ENCODE data around the gene PRKN. TPM values are rescaled to one million over a fixed set of nuclear protein-coding genes. Genes with fewer than 3 reads are reported as not detected.

PRKN gene
- total and polyA plus RNA-seq, 8 donors = 0.82 to 7.2 (median 2.9) TPM

- no peak overlapping the region for H3K27ac ChIP-seq
- DNase-seq (no peak), FAIRE-seq (no peak), ATAC-seq (no peak)
- intact Hi-C loops (cut with DNase I) = no loop called here
- H3K4me3 ChIP-seq = no peak overlapping the region
- H3K36me3 ChIP-seq = no peaks in the 10 kb centered on the region
- H3K9me3 ChIP-seq = no peaks in the 10 kb centered on the region
- no peaks in the 10 kb centered on the region for H3K27me3 ChIP-seq
- TF ChIP-seq, protein P1, sequence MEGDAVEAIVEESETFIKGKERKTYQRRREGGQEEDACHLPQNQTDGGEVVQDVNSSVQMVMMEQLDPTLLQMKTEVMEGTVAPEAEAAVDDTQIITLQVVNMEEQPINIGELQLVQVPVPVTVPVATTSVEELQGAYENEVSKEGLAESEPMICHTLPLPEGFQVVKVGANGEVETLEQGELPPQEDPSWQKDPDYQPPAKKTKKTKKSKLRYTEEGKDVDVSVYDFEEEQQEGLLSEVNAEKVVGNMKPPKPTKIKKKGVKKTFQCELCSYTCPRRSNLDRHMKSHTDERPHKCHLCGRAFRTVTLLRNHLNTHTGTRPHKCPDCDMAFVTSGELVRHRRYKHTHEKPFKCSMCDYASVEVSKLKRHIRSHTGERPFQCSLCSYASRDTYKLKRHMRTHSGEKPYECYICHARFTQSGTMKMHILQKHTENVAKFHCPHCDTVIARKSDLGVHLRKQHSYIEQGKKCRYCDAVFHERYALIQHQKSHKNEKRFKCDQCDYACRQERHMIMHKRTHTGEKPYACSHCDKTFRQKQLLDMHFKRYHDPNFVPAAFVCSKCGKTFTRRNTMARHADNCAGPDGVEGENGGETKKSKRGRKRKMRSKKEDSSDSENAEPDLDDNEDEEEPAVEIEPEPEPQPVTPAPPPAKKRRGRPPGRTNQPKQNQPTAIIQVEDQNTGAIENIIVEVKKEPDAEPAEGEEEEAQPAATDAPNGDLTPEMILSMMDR (IDR thresholded peaks at IDR 0.05) = no peak
- no peaks in the 10 kb centered on the region for H3K4me1 ChIP-seq
These were observed 136.0 kb downstream of the PRKN start for GRCh38 chr6:162591517-162591916.

DNA sequence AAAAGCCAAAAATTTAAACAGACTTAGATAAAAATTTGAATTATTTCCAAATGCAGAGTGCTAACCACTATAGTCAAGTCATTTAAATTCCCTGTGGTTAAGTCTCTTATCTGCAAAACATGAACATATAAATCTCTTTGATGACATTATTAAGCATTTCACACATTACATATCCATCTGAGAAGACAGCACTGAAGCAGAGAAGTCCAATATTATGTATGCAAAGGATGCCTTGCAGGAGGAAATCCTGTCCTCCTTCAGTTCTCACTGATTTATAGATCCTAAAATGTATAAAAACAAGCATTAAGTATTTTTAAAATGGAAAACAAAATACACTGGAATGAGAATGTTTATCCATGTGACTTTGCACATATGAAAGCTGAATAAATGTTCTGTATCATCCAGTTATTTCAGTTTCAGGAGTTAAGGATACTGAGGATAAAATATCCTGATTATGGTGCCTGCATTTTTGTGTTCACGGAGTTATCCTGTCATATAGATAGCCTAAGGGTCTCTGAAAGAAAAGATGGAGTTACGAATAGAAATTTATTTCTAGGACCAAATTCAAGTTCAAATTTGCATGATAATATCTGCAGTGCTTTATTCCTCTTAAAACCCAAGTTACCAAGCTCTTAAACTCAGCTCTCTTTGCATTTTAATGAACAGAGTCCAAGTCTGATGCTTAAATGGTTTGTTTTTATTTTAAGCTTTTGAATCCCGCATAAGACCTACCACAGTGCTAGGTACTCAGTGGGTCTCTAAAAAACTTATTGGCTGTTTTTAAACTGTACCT lies 145.4 kb downstream of the PRKN start:
- DNase-seq (no peak), FAIRE-seq (no peak), ATAC-seq (no peak)
- intact Hi-C loops (cut with DNase I) = no loop called here
- TF ChIP-seq, protein P1 (IDR thresholded peaks at IDR 0.05) = no peak
- WGBS, 2 donors = 92 to 94% methylated on average over 3 of the region's 3 CpGs
- no peaks in the 10 kb centered on the region for H3K36me3 ChIP-seq
- no peaks in the 10 kb centered on the region for H3K4me1 ChIP-seq
- no peak overlapping the region for H3K4me3 ChIP-seq
- no peak overlapping the region for H3K27ac ChIP-seq
- H3K27me3 ChIP-seq = no peaks in the 10 kb centered on the region
- no peaks in the 10 kb centered on the region for H3K9me3 ChIP-seq

DNA sequence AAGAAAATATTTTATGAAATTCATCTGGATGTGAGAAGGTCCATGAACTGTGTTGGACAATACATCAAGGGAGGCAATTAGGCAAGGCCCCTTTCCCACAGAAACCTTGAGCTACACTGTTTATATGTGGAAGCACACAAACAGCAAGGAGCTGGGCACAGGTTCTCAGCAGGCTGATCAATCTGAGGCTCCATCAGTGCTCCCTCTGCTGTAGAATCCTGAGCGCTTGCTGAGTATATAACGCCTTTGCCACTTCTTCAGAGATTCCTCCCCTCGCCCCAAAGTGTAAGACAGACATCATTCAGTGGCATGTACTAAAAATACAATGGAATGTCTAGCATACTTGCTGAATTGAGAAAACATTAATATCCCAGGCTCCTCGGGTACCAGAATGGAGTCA lies 146.9 kb downstream of the PRKN start:
- intact Hi-C loops (cut with DNase I) = no loop called here
- TF ChIP-seq, protein P1 (IDR thresholded peaks at IDR 0.05) = no peak
- ATAC-seq (no peak), DNase-seq (no peak), FAIRE-seq (no peak)
- H3K9me3 ChIP-seq = no peaks in the 10 kb centered on the region
- H3K4me1 ChIP-seq = no peaks in the 10 kb centered on the region
- no peaks in the 10 kb centered on the region for H3K36me3 ChIP-seq
- WGBS, 2 donors = 90 to 92% methylated on average over 4 of the region's 4 CpGs
- H3K4me3 ChIP-seq = no peak overlapping the region
- no peak overlapping the region for H3K27ac ChIP-seq
- no peaks in the 10 kb centered on the region for H3K27me3 ChIP-seq

DNA sequence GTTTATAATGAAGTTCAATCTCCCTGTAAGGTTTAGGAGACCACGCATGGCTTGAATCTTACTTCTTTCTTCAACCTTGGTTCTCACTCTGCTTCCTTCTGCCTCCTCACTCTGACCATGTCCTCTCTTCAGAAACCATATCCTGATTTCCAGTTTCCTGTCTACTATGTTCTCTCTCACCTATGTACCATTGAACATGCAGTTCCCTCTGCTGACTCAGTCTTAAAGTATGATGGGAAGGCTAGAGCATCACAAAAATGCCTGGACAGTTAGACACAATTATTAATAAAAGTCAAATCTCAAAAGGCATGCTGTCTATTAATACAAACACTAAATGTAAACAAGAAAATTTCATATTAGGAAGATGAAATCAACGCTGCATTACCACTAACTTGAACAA lies 151.6 kb downstream of the PRKN start:
- intact Hi-C loops (cut with DNase I) = no loop called here
- Histone ChIP-seq H3K9me3 (no peaks in the 10 kb centered on the region), H3K27me3 (no peaks in the 10 kb centered on the region), H3K4me1 (no peaks in the 10 kb centered on the region), H3K27ac (no peak overlapping the region), H3K4me3 (no peak overlapping the region), H3K36me3 (no peaks in the 10 kb centered on the region)
- DNase-seq (no peak), FAIRE-seq (no peak), ATAC-seq (no peak)
- 95 to 99% methylated on average over 2 of the region's 2 CpGs for WGBS, 2 donors
- TF ChIP-seq, protein P1 (IDR thresholded peaks at IDR 0.05) = no peak

- H3K4me1 ChIP-seq = no peaks in the 10 kb centered on the region
- WGBS, 2 donors = 48 to 61% methylated on average over 3 of the region's 3 CpGs
- intact Hi-C loops (cut with DNase I) = no loop called here
- FAIRE-seq = no peak
- no peaks in the 10 kb centered on the region for H3K27me3 ChIP-seq
- no peak overlapping the region for H3K4me3 ChIP-seq
- no peak for ATAC-seq
- no peak for DNase-seq
- TF ChIP-seq, protein P1 (IDR thresholded peaks at IDR 0.05) = no peak
- H3K9me3 ChIP-seq = no peaks in the 10 kb centered on the region
- H3K27ac ChIP-seq = no peak overlapping the region
- no peaks in the 10 kb centered on the region for H3K36me3 ChIP-seq
These were observed 155.3 kb downstream of the PRKN start for GRCh38 chr6:162572240-162572639.

All from pancreas (tissue), 10 donors.